Activated gamma-delta T cell treated with anti-CD3 and anti-CD28 coated beads, Interleukin-2, amount 50 U/mL, for 16 hours (primary cell): ENCODE measurements around the gene CHRM1.
"Not testable (repeated sequence)": the region's sequence is repeated elsewhere in the genome, so short reads cannot be mapped to it uniquely, and the experiment has no call there.

ENCODE experiments used
- DNase-seq: peaks from one replicate; pipeline ENCODE4 v3.0.0-alpha.2; 2020; ENCODE audit warnings: low read depth

The CHRM1 gene

GRCh38 chr11:62875698-62876478 lies 45.3 kb downstream of the CHRM1 start:
- no peak for DNase-seq

DNA sequence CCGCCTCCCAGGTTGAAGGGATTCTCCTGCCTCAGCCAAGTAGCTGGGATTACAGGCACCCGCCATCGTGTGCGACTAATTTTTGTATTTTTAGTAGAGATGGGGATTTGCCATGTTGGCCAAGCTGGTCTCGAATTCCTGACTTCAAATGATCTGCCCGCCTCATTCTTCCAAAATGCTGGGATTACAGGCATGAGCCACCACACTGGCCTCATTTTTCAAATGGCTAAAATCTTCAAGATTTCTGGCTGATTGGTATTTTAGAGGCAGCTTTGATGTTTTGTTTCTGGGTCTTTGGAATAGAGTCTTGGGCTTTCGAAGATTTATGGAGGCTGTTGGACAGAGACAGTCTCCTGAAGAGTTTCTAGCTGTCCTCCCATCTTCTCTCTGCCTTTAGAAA lies 46.3 kb downstream of the CHRM1 start:
- DNase-seq: no peak

GRCh38 chr11:62865635-62866034 lies 55.5 kb downstream of the CHRM1 start:
- no peak for DNase-seq

- no peak for DNase-seq
Observed at GRCh38 chr11:62863687-62864335, 57.4 kb downstream of the CHRM1 start.

GRCh38 chr11:62861564-62862192 lies 59.5 kb downstream of the CHRM1 start:
- DNase-seq: not testable (repeated sequence)

DNA sequence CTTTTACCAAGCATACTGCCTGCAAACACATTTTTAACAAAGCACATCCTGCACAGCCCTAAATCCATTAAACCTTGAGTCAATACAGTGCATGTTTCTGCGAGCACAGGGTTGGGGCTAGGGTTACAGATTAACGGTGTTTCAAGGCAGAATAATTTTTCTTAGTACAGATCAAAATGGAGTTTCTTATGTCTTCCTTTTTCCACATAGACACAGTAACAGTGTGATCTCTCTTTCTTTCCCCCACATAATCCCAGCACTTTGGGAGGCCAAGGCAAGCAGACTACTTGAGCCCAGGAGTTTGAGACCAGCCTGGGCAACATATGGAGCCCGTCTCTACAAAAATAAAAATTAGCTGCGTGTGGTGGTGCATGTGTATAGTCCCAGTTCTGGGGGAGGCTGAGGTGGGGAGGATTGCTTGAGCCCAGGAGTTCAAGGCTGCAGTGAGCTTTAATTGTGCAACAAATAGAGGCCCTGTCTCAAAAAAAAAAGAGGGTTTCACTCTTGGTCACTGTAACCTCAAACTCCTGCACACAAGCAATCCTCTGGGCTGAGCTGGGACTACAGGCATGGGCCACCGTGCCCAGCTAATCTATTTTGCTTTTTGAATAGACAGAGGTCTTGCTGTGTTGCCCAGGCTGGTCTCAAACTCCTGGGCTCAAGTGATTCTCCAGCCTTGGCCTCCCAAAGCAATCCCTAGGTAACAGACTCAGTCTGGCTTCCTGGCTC lies 60.2 kb downstream of the CHRM1 start:
- DNase-seq: no peak

DNA sequence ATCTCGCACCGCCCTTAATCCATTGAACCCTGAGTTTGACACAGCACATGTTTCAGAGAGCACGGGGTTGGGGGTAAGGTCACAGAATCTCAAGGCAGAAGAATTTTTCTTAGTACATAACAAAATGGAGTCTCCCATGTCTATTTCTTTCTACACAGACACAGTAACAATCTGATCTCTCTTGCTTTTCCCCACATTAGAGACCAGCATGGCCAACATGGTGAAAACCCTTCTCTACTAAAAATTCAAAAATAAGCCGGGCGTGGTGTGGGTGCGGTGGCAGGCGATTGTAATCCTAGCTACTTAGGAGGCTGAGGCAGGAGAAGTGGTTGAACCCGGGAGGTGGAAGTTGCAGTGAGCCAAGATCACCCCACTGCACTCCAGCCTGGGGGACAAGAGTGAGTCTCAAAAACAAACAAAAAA lies 61.9 kb downstream of the CHRM1 start:
- not testable (repeated sequence) for DNase-seq
